CD4-positive, CD25-positive, alpha-beta regulatory T cell (primary cell): ENCODE measurements around the gene MED12. TPM values are rescaled to one million over a fixed set of nuclear protein-coding genes. Genes with fewer than 3 reads are reported as not detected.

Experiments used
- ATAC-seq, 2 donors: fragments of 150-1000 bp; cut with Tn5 transposase; one replicate each; pipeline ENCODE4 v1.10.0; 2021; ENCODE audit warnings: low read depth in 2 of 2, moderate number of reproducible peaks in 2 of 2, moderate library complexity in 1 of 2
- DNase-seq, 3 donors: peaks; one replicate each; pipeline versions ENCODE4 v3.0.0 to v3.0.0-alpha.2; 2012 to 2022; ENCODE audit warnings: mixed read lengths in 1 of 3
- H3K27ac ChIP-seq: one replicate; pipeline ENCODE4 v1.7.0; 2013; ENCODE audit warnings: mild to moderate bottlenecking, low read length; ENCODE audit not compliant: insufficient read depth, poor library complexity, severe bottlenecking
- H3K27me3 ChIP-seq: one replicate; pipeline ENCODE4 v1.7.0; 2013; ENCODE audit warnings: low read length; ENCODE audit not compliant: control insufficient read depth, insufficient read depth
- H3K36me3 ChIP-seq: one replicate; pipeline ENCODE4 v1.7.0; 2013; ENCODE audit warnings: mild to moderate bottlenecking, low read length, moderate library complexity; ENCODE audit not compliant: control insufficient read depth, insufficient read depth
- H3K4me1 ChIP-seq: 2 replicates; pipeline ENCODE4 v1.7.0; 2013; ENCODE audit warnings: mild to moderate bottlenecking, low read length; ENCODE audit not compliant: insufficient read depth, control insufficient read depth, poor library complexity, severe bottlenecking
- H3K4me3 ChIP-seq: one replicate; pipeline ENCODE4 v1.7.0; 2013; ENCODE audit warnings: low read depth, mild to moderate bottlenecking, low read length, moderate library complexity
- H3K9me3 ChIP-seq, 2 experiments: 1 replicate in 1 of 2; 2 replicates in 1 of 2; pipeline ENCODE4 v1.7.0; 2013; ENCODE audit warnings: low read length in 2 of 2, mild to moderate bottlenecking in 1 of 2, moderate library complexity in 1 of 2; ENCODE audit not compliant: control insufficient read depth in 2 of 2
- H3K27ac Mint-ChIP-seq, 3 donors: one replicate each; pipeline ENCODE4 v1.8.0; 2020 to 2022; ENCODE audit warnings: mild to moderate bottlenecking in 3 of 3, mixed read lengths in 3 of 3, moderate library complexity in 2 of 3
- H3K27me3 Mint-ChIP-seq: one replicate; pipeline ENCODE4 v1.8.0; 2022; ENCODE audit warnings: mild to moderate bottlenecking, mixed read lengths
- H3K36me3 Mint-ChIP-seq: one replicate; pipeline ENCODE4 v1.8.0; 2020; ENCODE audit warnings: mixed read lengths
- H3K4me1 Mint-ChIP-seq, 4 donors: one replicate each; pipeline ENCODE4 v1.8.0; 2020 to 2022; ENCODE audit warnings: mixed read lengths in 4 of 4, mild to moderate bottlenecking in 1 of 4
- H3K4me3 Mint-ChIP-seq, 4 donors: one replicate each; pipeline ENCODE4 v1.8.0; 2020 to 2022; ENCODE audit warnings: mild to moderate bottlenecking in 4 of 4, mixed read lengths in 4 of 4, moderate library complexity in 3 of 4
- H3K9me3 Mint-ChIP-seq, 7 donors: one replicate each; pipeline ENCODE4 v1.8.0; 2020 to 2022; ENCODE audit warnings: mixed read lengths in 7 of 7, mild to moderate bottlenecking in 3 of 7, moderate library complexity in 2 of 7
- polyA plus RNA-seq, 4 donors: library from polyadenylated mRNA; unstranded; fragments of 300-500 nt; fragmentation: Illumina TruSeq; gene quantifications; one replicate each; pipeline ENCODE4 v1.2.3, GENCODE V29; 2021
- total RNA-seq: library from RNA; stranded (reverse); gene quantifications from one replicate; pipeline ENCODE4 v1.2.3, GENCODE V29; 2022

Gene MED12
- total and polyA plus RNA-seq, 5 donors from 2014 or later, result 6.3 to 83.8 (median 9.1) TPM

DNA sequence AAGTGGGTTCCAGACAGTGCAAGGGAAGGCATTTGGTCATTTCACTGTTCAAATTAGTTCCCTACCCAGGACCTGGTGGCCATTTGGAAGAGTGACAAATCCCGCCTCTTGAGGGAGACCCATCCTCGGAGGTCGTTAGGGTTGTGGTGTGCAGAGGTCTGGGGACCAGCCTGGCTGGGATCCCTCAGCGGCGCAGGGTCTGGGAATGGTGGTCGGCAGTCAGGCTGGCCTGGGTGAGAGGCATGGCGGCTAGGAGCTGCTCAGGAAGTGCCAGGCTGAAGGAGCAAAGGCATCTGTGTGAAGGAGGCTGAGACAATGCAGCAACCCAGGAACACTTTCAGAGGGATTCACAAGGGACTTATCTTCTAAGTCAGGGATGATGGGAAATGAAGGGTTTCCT, 33.0 kb downstream of the MED12 start:
- Mint-ChIP-seq H3K4me3 (no peak overlapping the region), H3K27ac (no peak overlapping the region), H3K9me3 (no peaks in the 10 kb centered on the region), H3K36me3 (peaks cover 3% of the 10 kb centered on the region), H3K27me3 (no peaks in the 10 kb centered on the region), H3K4me1 (peaks cover 0 to 6% (median 4%) of the 10 kb centered on the region in 4 donors)
- no peak for DNase-seq
- no peaks in the 10 kb centered on the region for H3K36me3 ChIP-seq
- no peak overlapping the region for H3K27ac ChIP-seq
- no peak overlapping the region for H3K4me3 ChIP-seq
- H3K27me3 ChIP-seq, result no peaks in the 10 kb centered on the region
- no peaks in the 10 kb centered on the region for H3K4me1 ChIP-seq
- H3K9me3 ChIP-seq, result no peaks in the 10 kb centered on the region
- ATAC-seq, result no peak

DNA sequence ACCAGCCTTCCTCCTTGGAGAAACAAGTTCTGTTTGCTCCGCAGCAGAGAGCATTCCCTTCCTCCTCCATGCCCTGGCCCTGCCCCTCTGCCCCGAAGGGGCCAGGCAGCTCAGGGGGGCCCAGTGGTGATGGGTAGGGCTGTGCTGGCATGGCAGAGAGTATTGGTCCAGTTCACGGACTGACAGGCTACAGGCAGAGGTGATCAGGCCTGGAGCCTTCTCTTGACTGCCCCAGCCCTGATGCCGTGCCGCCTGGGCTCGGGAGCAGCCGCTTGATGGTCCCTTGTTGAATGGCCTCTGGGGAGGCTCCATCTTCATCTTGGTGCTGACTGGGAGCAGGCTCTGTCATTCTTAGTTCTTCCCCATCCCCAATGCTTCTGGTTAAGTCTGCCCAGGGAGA, 35.8 kb downstream of the MED12 start:
- H3K27me3 ChIP-seq, result no peaks in the 10 kb centered on the region
- Mint-ChIP-seq H3K36me3 (peaks cover 3% of the 10 kb centered on the region), H3K4me1 (peaks cover 0 to 12% (median 4%) of the 10 kb centered on the region in 4 donors), H3K9me3 (no peaks in the 10 kb centered on the region), H3K27ac (no peak overlapping the region), H3K4me3 (no peak overlapping the region), H3K27me3 (no peaks in the 10 kb centered on the region)
- H3K27ac ChIP-seq, result no peak overlapping the region
- H3K4me3 ChIP-seq, result no peak overlapping the region
- H3K36me3 ChIP-seq, result no peaks in the 10 kb centered on the region
- no peaks in the 10 kb centered on the region for H3K9me3 ChIP-seq
- H3K4me1 ChIP-seq, result peaks cover 3% of the 10 kb centered on the region
- ATAC-seq, result no peak
- DNase-seq, result no peak

GRCh38 chrX:71154641-71155040, 36.2 kb downstream of the MED12 start:
- Mint-ChIP-seq H3K4me3 (no peak overlapping the region), H3K27ac (no peak overlapping the region), H3K36me3 (peaks cover 3% of the 10 kb centered on the region), H3K9me3 (no peaks in the 10 kb centered on the region), H3K4me1 (peaks cover 0 to 16% (median 6%) of the 10 kb centered on the region in 4 donors), H3K27me3 (no peaks in the 10 kb centered on the region)
- Histone ChIP-seq H3K4me1 (peaks cover 7% of the 10 kb centered on the region), H3K9me3 (no peaks in the 10 kb centered on the region), H3K4me3 (no peak overlapping the region), H3K36me3 (no peaks in the 10 kb centered on the region), H3K27me3 (no peaks in the 10 kb centered on the region), H3K27ac (no peak overlapping the region)
- ATAC-seq (no peak), DNase-seq (no peak)

- Mint-ChIP-seq H3K4me1 (peaks cover 0 to 15% (median 6%) of the 10 kb centered on the region in 4 donors), H3K27me3 (no peaks in the 10 kb centered on the region), H3K36me3 (peaks cover 6% of the 10 kb centered on the region), H3K27ac (peak overlapping the region in 2 of 3 donors; percentile 39 to 45), H3K9me3 (no peaks in the 10 kb centered on the region), H3K4me3 (peak overlapping the region in 1 of 4 donors; percentile 50)
- Histone ChIP-seq H3K9me3 (no peaks in the 10 kb centered on the region), H3K4me1 (peaks cover 7% of the 10 kb centered on the region), H3K27ac (no peak overlapping the region), H3K36me3 (peaks cover 4% of the 10 kb centered on the region), H3K27me3 (no peaks in the 10 kb centered on the region), H3K4me3 (no peak overlapping the region)
- ATAC-seq (no peak), DNase-seq (no peak)
Measured at GRCh38 chrX:71158603-71159002, 40.2 kb downstream of the MED12 start.

DNA sequence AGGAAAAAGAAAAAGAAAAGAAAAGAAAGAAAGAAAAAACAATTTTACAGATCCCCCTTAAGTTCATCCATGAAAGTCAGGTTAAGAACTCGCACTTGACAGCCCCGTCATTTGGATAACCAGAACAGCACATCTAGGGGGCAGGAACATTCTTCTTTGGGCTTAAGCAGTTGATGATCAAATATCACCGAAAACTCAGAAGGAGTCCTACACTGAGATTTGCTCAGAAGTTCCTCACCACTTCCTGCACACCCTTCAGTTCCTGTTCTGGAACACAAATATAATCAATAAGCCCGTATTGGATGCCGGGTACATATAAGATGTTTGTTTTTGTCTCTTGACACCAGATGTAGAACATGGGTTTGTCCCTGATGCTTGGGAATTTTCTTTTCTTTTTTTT, 40.9 kb downstream of the MED12 start:
- H3K9me3 Mint-ChIP-seq, result no peaks in the 10 kb centered on the region
- no peak overlapping the region for H3K27ac ChIP-seq

DNA sequence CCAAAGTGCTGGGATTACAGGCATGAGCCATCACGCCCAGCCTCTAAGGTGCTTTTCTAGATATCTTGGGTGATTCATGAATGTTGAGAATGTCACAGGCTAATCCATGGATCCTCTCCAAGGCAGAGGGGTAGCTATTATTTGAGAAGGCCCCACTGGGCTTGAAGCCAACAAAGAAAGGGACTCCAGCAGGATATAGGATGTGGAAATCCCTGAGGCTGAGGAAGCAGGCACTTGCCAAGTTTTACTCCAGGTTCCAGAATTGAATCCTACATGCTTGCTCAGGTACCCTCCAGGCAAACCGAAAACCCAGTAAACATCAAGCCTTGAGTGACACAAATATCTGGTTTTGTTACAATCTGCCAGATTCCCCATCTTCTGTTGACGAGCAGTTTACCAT, 42.1 kb downstream of the MED12 start:
- no peak for ATAC-seq

More for the DNA sequence above, 40.9 kb downstream of the MED12 start:
- no peaks in the 10 kb centered on the region for H3K27me3 Mint-ChIP-seq
- H3K27ac Mint-ChIP-seq, result peak overlapping the region in 2 of 3 donors; percentile 34 to 45
- H3K36me3 ChIP-seq, result peaks cover 4% of the 10 kb centered on the region
- H3K4me1 ChIP-seq, result peaks cover 7% of the 10 kb centered on the region
- H3K27me3 ChIP-seq, result no peaks in the 10 kb centered on the region
- no peaks in the 10 kb centered on the region for H3K9me3 ChIP-seq
- peak overlapping the region in 1 of 4 donors; percentile 50 for H3K4me3 Mint-ChIP-seq
- no peak overlapping the region for H3K4me3 ChIP-seq
- H3K36me3 Mint-ChIP-seq, result peaks cover 6% of the 10 kb centered on the region
- peak in 1 of 3 donors; percentile 45 for DNase-seq
- peaks cover 0 to 15% (median 6%) of the 10 kb centered on the region in 4 donors for H3K4me1 Mint-ChIP-seq
- ATAC-seq, result peak in 1 of 2 donors; percentile 46

GRCh38 chrX:71162981-71163380, 44.6 kb downstream of the MED12 start:
- Histone ChIP-seq H3K27ac (no peak overlapping the region), H3K4me3 (no peak overlapping the region), H3K36me3 (peaks cover 4% of the 10 kb centered on the region), H3K27me3 (no peaks in the 10 kb centered on the region), H3K9me3 (no peaks in the 10 kb centered on the region), H3K4me1 (peaks cover 7% of the 10 kb centered on the region)
- no peak for ATAC-seq
- no peaks in the 10 kb centered on the region for H3K9me3 Mint-ChIP-seq
- no peak overlapping the region for H3K4me3 Mint-ChIP-seq
- peaks cover 0 to 15% (median 4%) of the 10 kb centered on the region in 4 donors for H3K4me1 Mint-ChIP-seq
- H3K27ac Mint-ChIP-seq, result peak overlapping the region in 1 of 3 donors; percentile 32
- no peak for DNase-seq
- H3K36me3 Mint-ChIP-seq, result peaks cover 6% of the 10 kb centered on the region
- no peaks in the 10 kb centered on the region for H3K27me3 Mint-ChIP-seq

More for the DNA sequence above, 42.1 kb downstream of the MED12 start:
- peaks cover 0 to 15% (median 6%) of the 10 kb centered on the region in 4 donors for H3K4me1 Mint-ChIP-seq
- DNase-seq, result no peak
- Histone ChIP-seq H3K27ac (no peak overlapping the region), H3K9me3 (no peaks in the 10 kb centered on the region), H3K4me3 (no peak overlapping the region), H3K27me3 (no peaks in the 10 kb centered on the region), H3K36me3 (peaks cover 4% of the 10 kb centered on the region), H3K4me1 (peaks cover 7% of the 10 kb centered on the region)
- peaks cover 9% of the 10 kb centered on the region for H3K36me3 Mint-ChIP-seq
- no peak overlapping the region for H3K4me3 Mint-ChIP-seq
- H3K9me3 Mint-ChIP-seq, result no peaks in the 10 kb centered on the region
- no peak overlapping the region for H3K27ac Mint-ChIP-seq
- H3K27me3 Mint-ChIP-seq, result no peaks in the 10 kb centered on the region

- Histone ChIP-seq H3K27ac (no peak overlapping the region), H3K36me3 (peaks cover 4% of the 10 kb centered on the region), H3K9me3 (no peaks in the 10 kb centered on the region), H3K4me1 (peaks cover 6% of the 10 kb centered on the region), H3K27me3 (no peaks in the 10 kb centered on the region), H3K4me3 (no peak overlapping the region)
- Mint-ChIP-seq H3K36me3 (peaks cover 6% of the 10 kb centered on the region), H3K4me1 (peaks cover 0 to 11% (median 4%) of the 10 kb centered on the region in 4 donors), H3K27me3 (no peaks in the 10 kb centered on the region), H3K27ac (no peak overlapping the region), H3K9me3 (no peaks in the 10 kb centered on the region), H3K4me3 (no peak overlapping the region)
- no peak for ATAC-seq
- no peak for DNase-seq
Measured at GRCh38 chrX:71164071-71164470, 45.7 kb downstream of the MED12 start.
